HEK293T (cell line): Measurements from ENCODE around the gene SH2B2.

Experiments
- ARNT ChIP-seq: fragments of 450-650 bp; IDR thresholded peaks from 2 replicates; pipeline ENCODE4 v1.6.1; 2017; ENCODE audit warnings: mild to moderate bottlenecking
- ELF4 ChIP-seq: fragments of 450-650 bp; IDR thresholded peaks from 2 replicates; pipeline ENCODE4 v1.6.1; 2017; ENCODE audit warnings: antibody characterized with exemption

DNA sequence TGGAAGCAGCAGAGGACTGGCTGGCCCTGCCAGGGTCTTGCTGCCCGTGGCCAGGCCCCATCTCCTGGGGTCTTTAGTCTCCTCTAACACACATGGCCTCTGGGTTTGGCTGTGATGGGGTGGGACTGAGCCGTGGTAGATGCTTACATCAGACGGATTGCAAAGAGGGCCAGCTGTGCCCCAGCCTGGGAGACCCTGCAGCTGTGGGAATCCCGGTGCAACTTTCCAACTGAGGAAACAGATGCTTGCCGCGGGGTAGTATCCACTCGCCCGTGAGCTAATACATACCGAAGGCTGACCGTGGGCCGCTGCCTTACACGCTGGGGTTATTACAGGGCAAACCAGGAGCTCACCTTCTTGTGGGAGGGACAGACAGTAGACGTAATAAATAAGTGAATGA is 24.1 kb upstream of the SH2B2 start:
- TF ChIP-seq ARNT, result no peak
- no peak for TF ChIP-seq ELF4
